K562 (cell line): Measurements from ENCODE around the gene DNAH8. TPM values are rescaled to one million over a fixed set of nuclear protein-coding genes. Genes with fewer than 3 reads are reported as not detected.

ENCODE experiments used
- ATAC-seq: fragments of 200-7000 bp; cut with Tn5 transposase; 3 replicates; pipeline ENCODE4 v1.9.1; 2020; ENCODE audit warnings: moderate library complexity
- BruUV-seq: library from RNA; stranded (reverse); fragments of 400-500 nt; replicated peaks from 2 replicates; lab custom pipeline; 2021; lab: Mats Ljungman, UMichigan
- CTCF ChIA-PET: fragments of 300-600 bp; formaldehyde crosslinking; extraction: SDS; loops from one replicate; lab custom pipeline; 2021; ENCODE audit warnings: low intra/inter-chr PET ratio; lab: Yijun Ruan, JAX
- POLR2A ChIA-PET: fragments of 300-600, 350-650 bp; sonication (Branson Sonifier 250); formaldehyde crosslinking; extraction: SDS; loops from one replicate; lab custom pipeline; 2021; ENCODE audit warnings: antibody characterized with exemption, inconsistent platforms; lab: Yijun Ruan, JAX
- DNase-seq, 4 experiments: peaks; one replicate each; pipeline versions ENCODE4 v3.0.0 to v3.0.0-alpha.2; 2011 to 2018; ENCODE audit warnings: low spot score in 3 of 4, mixed read lengths in 3 of 4; ENCODE audit errors: extremely low read depth in 1 of 4
- FAIRE-seq: peaks from 2 replicates; lab custom pipeline; 2011; peaks lifted over from hg19 to GRCh38; lab: Jason Lieb, UNC
- H2AFZ ChIP-seq: 2 replicates; pipeline ENCODE4 v1.6.0; 2011; ENCODE audit warnings: low read depth, low read length, control low read depth, inconsistent platforms
- H3K27ac ChIP-seq: fragments of 200-600 bp; 3 replicates; pipeline ENCODE4 v1.8.0; 2011; ENCODE audit warnings: low read depth, mild to moderate bottlenecking, control low read depth, inconsistent platforms, low read length, moderate library complexity, mixed read lengths; ENCODE audit errors: extremely low read depth
- H3K27me3 ChIP-seq, 2 experiments: fragments of 300-600 bp in 1 of 2; 2 replicates in 1 of 2; 3 replicates in 1 of 2; pipeline versions ENCODE4 v1.6.0 to v1.8.0; 2011; ENCODE audit warnings: inconsistent platforms in 2 of 2, low read length in 2 of 2, mild to moderate bottlenecking in 1 of 2, mixed read lengths in 1 of 2, moderate library complexity in 1 of 2; ENCODE audit not compliant: control insufficient read depth in 2 of 2, insufficient read depth in 2 of 2
- H3K36me3 ChIP-seq: fragments of 300-600 bp; 3 replicates; pipeline ENCODE4 v1.8.0; 2011; ENCODE audit warnings: mild to moderate bottlenecking, low read length, inconsistent platforms; ENCODE audit not compliant: control insufficient read depth, insufficient read depth
- H3K4me1 ChIP-seq, 2 experiments: fragments of 200-600 bp in 1 of 2; replicated peaks in 1 of 2; 2 replicates in 1 of 2; 3 replicates in 1 of 2; pipeline versions ENCODE4 v1.5.1 to v1.8.0; 2011; ENCODE audit warnings: inconsistent platforms in 2 of 2, low read length in 2 of 2, mild to moderate bottlenecking in 1 of 2, mixed read lengths in 1 of 2, moderate library complexity in 1 of 2; ENCODE audit not compliant: control insufficient read depth in 2 of 2, insufficient read depth in 2 of 2
- H3K4me2 ChIP-seq: 2 replicates; pipeline ENCODE4 v1.6.1; 2011; ENCODE audit warnings: low read length, control low read depth, inconsistent platforms, mixed read lengths; ENCODE audit not compliant: insufficient read depth
- H3K4me3 ChIP-seq: fragments of 200-600 bp; sonication (generic), shearing (Covaris generic); 2 replicates; pipeline ENCODE4 v1.5.1; 2016; ENCODE audit warnings: control low read depth, inconsistent platforms
- H3K79me2 ChIP-seq: fragments of 200-600 bp; 3 replicates; pipeline ENCODE4 v1.8.0; 2011; ENCODE audit warnings: low read length, inconsistent platforms; ENCODE audit not compliant: control insufficient read depth, insufficient read depth
- H3K9ac ChIP-seq, 2 experiments: 2 replicates each; pipeline versions ENCODE4 v1.6.0 to v1.6.1; 2011; ENCODE audit warnings: low read depth in 2 of 2, low read length in 2 of 2, control low read depth in 1 of 2, inconsistent platforms in 1 of 2, mild to moderate bottlenecking in 1 of 2, mixed read lengths in 1 of 2; ENCODE audit not compliant: insufficient read depth in 1 of 2
- H3K9me1 ChIP-seq: one replicate; pipeline ENCODE4 v1.6.0; 2011; ENCODE audit warnings: inconsistent platforms, mild to moderate bottlenecking, low read length, moderate library complexity; ENCODE audit not compliant: control insufficient read depth, insufficient read depth
- H3K9me3 ChIP-seq: replicated peaks from 2 replicates; pipeline ENCODE4 v1.5.1; 2011; ENCODE audit warnings: low read depth, low read length, inconsistent platforms; ENCODE audit not compliant: control insufficient read depth, insufficient read depth
- H4K20me1 ChIP-seq: replicated peaks from 2 replicates; pipeline ENCODE4 v1.6.1; 2011; ENCODE audit warnings: low read length, inconsistent platforms, mixed read lengths; ENCODE audit not compliant: control insufficient read depth, insufficient read depth
- BRCA1 ChIP-seq, 2 experiments: fragments of 450-650 bp in 1 of 2; sonication (generic) in 1 of 2; formaldehyde crosslinking in 1 of 2; IDR thresholded peaks; 2 replicates each; pipeline versions ENCODE4 v1.5.0 to v1.6.1; 2017 to 2020; ENCODE audit warnings: mild to moderate bottlenecking in 1 of 2, missing genetic modification reagents in 1 of 2
- CBX5 ChIP-seq: IDR thresholded peaks from 2 replicates; pipeline ENCODE4 v1.6.1; 2014; ENCODE audit warnings: low read depth, borderline replicate concordance
- EP300 ChIP-seq: IDR thresholded peaks from 2 replicates; pipeline ENCODE4 v1.6.1; 2012; ENCODE audit warnings: low read length, improper control_type of control experiment
- LARP7 ChIP-seq: fragments of 450-650 bp; IDR thresholded peaks from 2 replicates; pipeline ENCODE4 v1.6.1; 2016
- NFE2L1 ChIP-seq: fragments of 450-650 bp; IDR thresholded peaks from 2 replicates; pipeline ENCODE4 v1.6.1; 2016; ENCODE audit warnings: missing genetic modification characterization, low read depth, mild to moderate bottlenecking, missing compliant biosample characterization, moderate library complexity, borderline replicate concordance
- NFIC ChIP-seq: fragments of 450-650 bp; IDR thresholded peaks from 2 replicates; pipeline ENCODE4 v1.6.1; 2017; ENCODE audit warnings: mild to moderate bottlenecking, inconsistent platforms
- NR2C2 ChIP-seq, 2 experiments: fragments of 200-800 bp in 1 of 2; sonication (Bioruptor generic) in 1 of 2; sonication (generic) in 1 of 2; formaldehyde crosslinking in 1 of 2; IDR thresholded peaks; 2 replicates each; pipeline versions ENCODE4 v1.6.1 to v1.8.0; 2016 to 2022; ENCODE audit warnings: mild to moderate bottlenecking in 1 of 2, missing compliant biosample characterization in 1 of 2, missing genetic modification characterization in 1 of 2, missing genetic modification reagents in 1 of 2
- WGBS: fragments of 100-300 bp; shearing (Covaris generic); methylation state at CpG from one replicate; pipeline ENCODE4 v1.1.6; 2016; ENCODE audit warnings: low coverage, mixed read lengths; ENCODE audit not compliant: insufficient coverage; ENCODE audit errors: missing lambda C conversion rate; 5-methylcytosine and 5-hydroxymethylcytosine counted together
- in situ Hi-C: fragments of 300-500 bp; cut with MboI; formaldehyde crosslinking; loops from 4 replicates; pipeline ENCODE4 v1.15.0; 2018; ENCODE audit warnings: inconsistent platforms, mixed read lengths
- intact Hi-C: fragments of 100-400 bp; cut with micrococcal nuclease; formaldehyde crosslinking; loops from 2 replicates; pipeline ENCODE4 v1.14.2; 2022
- polyA plus RNA-seq, 8 experiments: library from polyadenylated mRNA; depleted of rRNA in 4 of 8; stranded (reverse) in 5 of 8; unstranded in 3 of 8; fragments of >200 nt; fragmentation: Nextera tagmentation in 2 of 8; fragmentation: Illumina TruSeq in 1 of 8; extraction: Ambion mirVana in 2 of 8; extraction: Trizol in 1 of 8; gene quantifications; 2 replicates each; pipeline versions ENCODE4 v1.2.1 to v1.2.3, GENCODE V29; 2011 to 2014; ENCODE audit warnings: inconsistent platforms in 1 of 8, missing spikeins in 1 of 8
- total RNA-seq, 7 experiments: library from RNA; depleted of rRNA in 6 of 7; stranded (reverse); fragments of >200 nt in 6 of 7; fragmentation: Illumina TruSeq in 2 of 7; extraction: Trizol in 2 of 7; gene quantifications; 2 replicates each; pipeline versions ENCODE4 v1.2.1 to v1.2.3, GENCODE V29; 2011 to 2021; ENCODE audit warnings: low replicate concordance in 1 of 7
- TF ChIP-seq, protein P1 (sequence below): sonication (generic); formaldehyde crosslinking; IDR thresholded peaks from 2 replicates; pipeline ENCODE4 v1.5.0; 2020; ENCODE audit warnings: missing genetic modification reagents
- TF ChIP-seq, protein P2 (sequence below): fragments of 250-450 bp; sonication (Bioruptor Pico); IDR thresholded peaks from 2 replicates; pipeline ENCODE4 v1.8.0; 2022; ENCODE audit warnings: inconsistent platforms, mild to moderate bottlenecking, moderate library complexity, borderline replicate concordance
- TF ChIP-seq, protein P3 (sequence below), 2 experiments: fragments of 450-650 bp in 1 of 2; sonication (generic) in 1 of 2; formaldehyde crosslinking in 1 of 2; IDR thresholded peaks; 2 replicates each; pipeline versions ENCODE4 v1.7.1 to v1.9.0; 2016 to 2022; ENCODE audit warnings: inconsistent platforms in 1 of 2, mild to moderate bottlenecking in 1 of 2, missing genetic modification reagents in 1 of 2

The DNAH8 gene
- total and polyA plus RNA-seq, 9 of the 15 experiments (the other 6 are each of a cell fraction or from before 2014, with no cell fraction given), result 1.2 to 4.2 (median 2.9) TPM

DNA sequence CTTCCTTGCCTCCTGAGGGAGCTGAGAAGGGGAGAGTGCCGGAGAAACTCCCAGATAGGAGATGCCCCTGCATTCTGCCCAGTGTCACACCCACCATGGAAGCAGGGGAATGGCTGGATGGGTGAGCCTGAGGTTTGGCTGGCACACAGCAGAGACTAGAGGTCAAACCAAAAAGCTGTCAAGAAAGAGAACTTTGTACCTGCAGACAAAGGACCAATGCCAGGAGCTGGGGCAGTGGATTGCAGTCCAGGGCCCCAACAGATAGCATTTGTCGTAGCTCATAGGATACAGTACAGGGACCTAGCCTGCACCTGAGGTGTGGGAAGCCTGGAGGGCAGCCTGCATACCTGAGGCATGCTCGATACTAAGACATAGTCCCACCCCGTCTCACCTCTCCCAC lies 227.3 kb downstream of the DNAH8 start:
- no peak for FAIRE-seq
- no peak overlapping the region for H2AFZ ChIP-seq
- ATAC-seq, result no peak
- no peaks in the 10 kb centered on the region for H3K4me1 ChIP-seq
- peaks cover 29 to 52% of the 10 kb centered on the region in 2 experiments; a peak in 4 of 5 replicates for H3K27me3 ChIP-seq
- DNase-seq, result no peak
- in situ Hi-C loops (no loop called here), intact Hi-C loops (no loop called here)
- H3K9ac ChIP-seq, result no peak overlapping the region
- no peak overlapping the region for H3K4me3 ChIP-seq
- BruUV-seq, result no TSS peak
- 1% methylated on average over 4 of the region's 4 CpGs for WGBS
- no peaks in the 10 kb centered on the region for H3K79me2 ChIP-seq
- no peak overlapping the region for H3K4me2 ChIP-seq
- POLR2A ChIA-PET, result no interaction called here
- no peak overlapping the region for H3K27ac ChIP-seq
- no peaks in the 10 kb centered on the region for H4K20me1 ChIP-seq
- H3K9me3 ChIP-seq, result no peaks in the 10 kb centered on the region
- CTCF ChIA-PET, result no interaction called here
- no peaks in the 10 kb centered on the region for H3K9me1 ChIP-seq
- no peaks in the 10 kb centered on the region for H3K36me3 ChIP-seq
- TF ChIP-seq EP300, result no peak
- no peak for TF ChIP-seq LARP7
- TF ChIP-seq BRCA1 (IDR thresholded peaks at IDR 0.05), result no peak
- TF ChIP-seq BRCA1 (CRISPR knock-in tag; IDR thresholded peaks at IDR 0.05), result no peak
- TF ChIP-seq, protein P1, sequence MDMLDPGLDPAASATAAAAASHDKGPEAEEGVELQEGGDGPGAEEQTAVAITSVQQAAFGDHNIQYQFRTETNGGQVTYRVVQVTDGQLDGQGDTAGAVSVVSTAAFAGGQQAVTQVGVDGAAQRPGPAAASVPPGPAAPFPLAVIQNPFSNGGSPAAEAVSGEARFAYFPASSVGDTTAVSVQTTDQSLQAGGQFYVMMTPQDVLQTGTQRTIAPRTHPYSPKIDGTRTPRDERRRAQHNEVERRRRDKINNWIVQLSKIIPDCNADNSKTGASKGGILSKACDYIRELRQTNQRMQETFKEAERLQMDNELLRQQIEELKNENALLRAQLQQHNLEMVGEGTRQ (CRISPR knock-in tag), result no peak
- TF ChIP-seq NFIC, result no peak
- TF ChIP-seq, protein P2, sequence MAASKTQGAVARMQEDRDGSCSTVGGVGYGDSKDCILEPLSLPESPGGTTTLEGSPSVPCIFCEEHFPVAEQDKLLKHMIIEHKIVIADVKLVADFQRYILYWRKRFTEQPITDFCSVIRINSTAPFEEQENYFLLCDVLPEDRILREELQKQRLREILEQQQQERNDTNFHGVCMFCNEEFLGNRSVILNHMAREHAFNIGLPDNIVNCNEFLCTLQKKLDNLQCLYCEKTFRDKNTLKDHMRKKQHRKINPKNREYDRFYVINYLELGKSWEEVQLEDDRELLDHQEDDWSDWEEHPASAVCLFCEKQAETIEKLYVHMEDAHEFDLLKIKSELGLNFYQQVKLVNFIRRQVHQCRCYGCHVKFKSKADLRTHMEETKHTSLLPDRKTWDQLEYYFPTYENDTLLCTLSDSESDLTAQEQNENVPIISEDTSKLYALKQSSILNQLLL (CRISPR knock-in tag), result no peak
- TF ChIP-seq, protein P3, sequence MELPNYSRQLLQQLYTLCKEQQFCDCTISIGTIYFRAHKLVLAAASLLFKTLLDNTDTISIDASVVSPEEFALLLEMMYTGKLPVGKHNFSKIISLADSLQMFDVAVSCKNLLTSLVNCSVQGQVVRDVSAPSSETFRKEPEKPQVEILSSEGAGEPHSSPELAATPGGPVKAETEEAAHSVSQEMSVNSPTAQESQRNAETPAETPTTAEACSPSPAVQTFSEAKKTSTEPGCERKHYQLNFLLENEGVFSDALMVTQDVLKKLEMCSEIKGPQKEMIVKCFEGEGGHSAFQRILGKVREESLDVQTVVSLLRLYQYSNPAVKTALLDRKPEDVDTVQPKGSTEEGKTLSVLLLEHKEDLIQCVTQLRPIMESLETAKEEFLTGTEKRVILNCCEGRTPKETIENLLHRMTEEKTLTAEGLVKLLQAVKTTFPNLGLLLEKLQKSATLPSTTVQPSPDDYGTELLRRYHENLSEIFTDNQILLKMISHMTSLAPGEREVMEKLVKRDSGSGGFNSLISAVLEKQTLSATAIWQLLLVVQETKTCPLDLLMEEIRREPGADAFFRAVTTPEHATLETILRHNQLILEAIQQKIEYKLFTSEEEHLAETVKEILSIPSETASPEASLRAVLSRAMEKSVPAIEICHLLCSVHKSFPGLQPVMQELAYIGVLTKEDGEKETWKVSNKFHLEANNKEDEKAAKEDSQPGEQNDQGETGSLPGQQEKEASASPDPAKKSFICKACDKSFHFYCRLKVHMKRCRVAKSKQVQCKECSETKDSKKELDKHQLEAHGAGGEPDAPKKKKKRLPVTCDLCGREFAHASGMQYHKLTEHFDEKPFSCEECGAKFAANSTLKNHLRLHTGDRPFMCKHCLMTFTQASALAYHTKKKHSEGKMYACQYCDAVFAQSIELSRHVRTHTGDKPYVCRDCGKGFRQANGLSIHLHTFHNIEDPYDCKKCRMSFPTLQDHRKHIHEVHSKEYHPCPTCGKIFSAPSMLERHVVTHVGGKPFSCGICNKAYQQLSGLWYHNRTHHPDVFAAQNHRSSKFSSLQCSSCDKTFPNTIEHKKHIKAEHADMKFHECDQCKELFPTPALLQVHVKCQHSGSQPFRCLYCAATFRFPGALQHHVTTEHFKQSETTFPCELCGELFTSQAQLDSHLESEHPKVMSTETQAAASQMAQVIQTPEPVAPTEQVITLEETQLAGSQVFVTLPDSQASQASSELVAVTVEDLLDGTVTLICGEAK (IDR thresholded peaks at IDR 0.05), result no peak
- TF ChIP-seq, protein P3 (CRISPR knock-in tag; IDR thresholded peaks at IDR 0.05), result no peak
- TF ChIP-seq CBX5, result no peak
- no peak for TF ChIP-seq NFE2L1 (tag)
- no peak for TF ChIP-seq NR2C2 (CRISPR knock-in tag; IDR thresholded peaks at IDR 0.05)
- no peak for TF ChIP-seq NR2C2 (tag; IDR thresholded peaks at IDR 0.05)
